Inflammatory macrophage (primary cell): Measurements from ENCODE around the gene SERINC5.
"Not testable (repeated sequence)": the region's sequence is repeated elsewhere in the genome, so short reads cannot be mapped to it uniquely, and the experiment has no call there.

Experiments
- DNase-seq, 2 donors: peaks; one replicate each; pipeline ENCODE4 v3.0.0-alpha.2; 2020 to 2022

Gene SERINC5

GRCh38 chr5:80165452-80165851 is 90.4 kb downstream of the SERINC5 start:
- DNase-seq, result no peak

DNA sequence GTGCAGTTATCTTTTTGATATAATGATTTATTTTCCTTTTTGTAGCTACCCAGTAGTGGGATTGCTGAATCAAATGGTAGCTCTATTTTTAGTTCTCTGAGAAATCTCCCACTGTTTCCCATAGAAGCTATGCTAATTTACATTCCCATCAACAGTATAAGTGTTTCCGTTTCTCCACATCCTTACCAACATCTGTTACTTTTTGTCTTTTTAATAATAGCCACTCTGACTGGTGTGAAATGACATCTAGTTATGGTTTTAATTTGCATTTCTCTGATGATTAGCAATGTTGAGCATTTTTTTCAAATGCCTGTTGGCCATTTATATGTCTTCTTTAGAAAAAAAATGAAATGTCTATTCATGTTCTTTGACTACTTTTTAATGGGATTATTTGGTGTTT is 94.7 kb downstream of the SERINC5 start:
- DNase-seq, result no peak

GRCh38 chr5:80160242-80160641 is 95.6 kb downstream of the SERINC5 start:
- no peak for DNase-seq

- DNase-seq, result no peak
Observed at GRCh38 chr5:80159133-80159815, 96.6 kb downstream of the SERINC5 start.

- no peak for DNase-seq
Observed at GRCh38 chr5:80156156-80156555, 99.7 kb downstream of the SERINC5 start.

GRCh38 chr5:80154749-80155148 is 101.1 kb downstream of the SERINC5 start:
- no peak for DNase-seq

DNA sequence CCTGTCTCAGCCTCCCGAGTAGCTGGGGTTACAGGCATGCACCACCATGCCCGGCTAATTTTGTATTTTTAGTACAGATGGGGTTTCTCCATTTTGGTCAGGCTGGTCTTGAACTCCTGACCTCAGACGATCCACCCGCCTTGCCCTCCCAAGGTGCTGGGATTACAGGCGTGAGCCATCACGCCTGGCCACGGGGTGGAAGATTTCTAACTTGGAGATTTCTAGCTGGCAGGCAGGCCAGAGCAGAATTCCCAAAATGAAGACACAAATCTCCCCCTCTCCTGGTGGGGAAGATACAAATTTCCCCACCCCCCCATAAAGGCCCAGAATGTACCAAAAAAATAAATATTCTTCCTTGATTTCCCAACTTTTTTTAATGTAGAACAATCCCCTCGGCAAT is 101.6 kb downstream of the SERINC5 start:
- DNase-seq, result not testable (repeated sequence)

GRCh38 chr5:80153586-80154126 is 102.2 kb downstream of the SERINC5 start:
- DNase-seq, result no peak

DNA sequence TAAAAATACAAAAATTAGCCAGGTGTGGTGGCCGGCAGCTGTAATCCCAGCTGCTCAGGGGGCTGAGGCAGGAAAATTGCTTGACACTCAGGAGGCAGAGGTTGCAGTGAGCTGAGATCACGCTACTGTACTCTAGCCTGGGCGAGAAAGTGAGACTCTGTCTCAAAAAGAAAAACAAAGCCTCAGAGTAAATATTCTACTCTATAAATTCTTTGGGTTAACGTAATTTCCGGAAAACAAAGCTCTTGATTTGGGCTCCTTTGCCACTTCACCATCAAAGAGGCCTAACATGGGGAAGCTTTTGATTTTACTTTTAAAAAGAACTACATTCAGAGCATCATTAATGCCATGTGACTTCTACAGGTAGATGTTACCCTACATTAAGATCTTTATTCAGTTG is 103.1 kb downstream of the SERINC5 start:
- no peak for DNase-seq

DNA sequence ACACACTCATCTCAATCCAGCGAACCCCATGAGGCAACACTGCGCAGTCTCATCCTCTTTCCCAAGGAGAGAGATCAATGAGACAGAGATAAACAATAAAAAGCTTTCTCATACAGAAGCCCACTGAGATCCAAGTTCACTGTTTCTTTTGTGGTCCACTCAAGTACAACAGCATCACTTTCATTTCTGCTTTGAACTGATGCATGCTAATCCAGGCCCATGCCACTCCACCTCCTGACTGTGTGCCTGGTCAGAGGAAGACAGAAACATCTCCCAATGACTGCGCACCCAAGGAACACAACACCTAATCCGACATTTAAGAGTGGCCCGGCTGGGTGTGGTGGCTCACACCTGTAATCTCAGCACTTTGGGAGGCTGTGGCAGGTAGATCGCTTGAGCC is 104.0 kb downstream of the SERINC5 start:
- DNase-seq, result no peak

DNA sequence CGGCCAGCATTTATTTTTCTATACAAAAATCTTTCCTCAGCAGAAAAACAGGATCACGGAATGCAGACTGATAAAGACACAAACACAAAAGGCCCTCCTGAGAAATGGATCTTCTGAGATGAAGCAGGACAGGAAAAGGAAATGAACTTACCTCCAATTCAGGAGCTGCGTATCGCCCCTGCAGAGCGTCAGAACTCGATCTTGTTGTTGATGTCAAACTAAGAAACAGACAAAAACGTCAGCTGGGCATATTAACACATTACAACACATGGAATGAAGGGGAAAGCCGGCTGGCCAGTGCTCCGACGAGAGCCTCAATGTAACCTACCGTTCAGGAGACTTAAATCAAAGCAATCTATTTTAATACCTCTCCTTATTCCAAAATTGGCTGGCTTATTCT is 105.1 kb downstream of the SERINC5 start:
- DNase-seq, result no peak

DNA sequence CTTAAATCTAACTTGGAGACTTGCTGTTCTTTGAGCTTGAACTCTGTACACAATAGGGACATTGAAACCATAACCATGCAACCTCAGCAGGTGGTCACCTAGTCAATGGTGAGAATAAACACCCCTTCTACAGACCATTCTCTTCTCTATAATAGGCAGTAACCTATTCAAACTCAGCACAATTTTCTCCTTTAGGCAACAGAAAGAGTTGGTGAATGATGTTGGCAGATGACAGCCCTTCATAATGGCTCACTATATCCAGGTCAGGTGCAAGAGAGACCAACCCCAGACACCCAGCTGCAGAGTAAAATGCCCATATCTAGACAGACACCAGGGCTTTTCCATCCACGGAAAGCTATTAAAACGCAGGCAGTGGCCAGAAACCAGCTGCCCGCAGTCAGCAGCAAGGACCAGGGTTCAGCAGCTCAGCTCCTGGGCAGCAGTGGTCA is 106.7 kb downstream of the SERINC5 start:
- DNase-seq, result no peak

GRCh38 chr5:80147119-80147815 is 108.6 kb downstream of the SERINC5 start:
- DNase-seq, result no peak

- peak; percentile 61 to 71 for DNase-seq
Observed at GRCh38 chr5:80146046-80146445, 109.8 kb downstream of the SERINC5 start.

GRCh38 chr5:80143491-80143890 is 112.4 kb downstream of the SERINC5 start:
- DNase-seq, result no peak

GRCh38 chr5:80142996-80143395 is 112.9 kb downstream of the SERINC5 start:
- DNase-seq, result peak in 1 of 2 donors; percentile 1

DNA sequence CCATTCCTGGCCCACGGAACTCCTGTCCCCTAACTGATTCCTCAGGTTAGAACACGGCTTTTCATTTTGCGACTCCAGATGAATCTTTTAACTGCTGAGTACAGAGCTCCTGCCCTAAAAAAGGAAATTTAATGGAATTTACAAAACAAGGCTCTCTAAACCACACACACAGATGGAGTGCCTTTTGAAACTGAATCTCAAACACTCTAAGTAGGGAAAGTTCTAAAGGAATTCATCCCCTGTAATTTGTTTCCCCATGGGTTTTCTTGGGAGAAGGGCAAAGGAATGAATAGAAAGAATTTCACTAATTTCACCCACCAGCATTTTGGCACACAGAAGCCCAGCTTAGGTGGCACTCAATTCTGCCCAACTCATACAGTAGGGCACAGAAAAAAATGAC is 114.2 kb downstream of the SERINC5 start:
- DNase-seq, result no peak

DNA sequence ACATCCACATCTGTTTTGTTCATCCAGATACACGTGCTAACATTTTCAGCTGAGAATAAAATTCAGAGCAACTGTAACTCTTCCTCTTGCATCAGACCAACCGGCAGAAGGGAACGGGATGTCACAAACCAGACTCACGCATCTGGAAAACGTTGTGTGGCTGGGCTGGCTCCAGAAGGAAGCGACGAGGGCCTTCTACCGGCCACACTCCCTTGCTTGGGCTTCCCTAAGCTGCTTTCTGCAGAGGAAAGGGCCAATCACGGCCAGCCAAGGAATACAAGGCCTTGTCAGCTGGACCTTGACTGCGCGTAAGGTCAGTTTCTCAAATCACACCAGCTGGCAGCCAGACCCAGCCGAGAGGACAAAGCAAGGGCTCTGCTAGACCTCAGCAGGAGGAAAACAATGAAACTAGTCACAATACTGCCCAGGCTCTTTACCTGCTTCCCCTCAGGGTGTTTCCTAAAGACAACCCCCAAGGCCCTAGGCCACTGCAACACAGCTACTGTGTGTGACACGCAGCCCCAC is 114.6 kb downstream of the SERINC5 start:
- peak; percentile 86 to 90 for DNase-seq

DNA sequence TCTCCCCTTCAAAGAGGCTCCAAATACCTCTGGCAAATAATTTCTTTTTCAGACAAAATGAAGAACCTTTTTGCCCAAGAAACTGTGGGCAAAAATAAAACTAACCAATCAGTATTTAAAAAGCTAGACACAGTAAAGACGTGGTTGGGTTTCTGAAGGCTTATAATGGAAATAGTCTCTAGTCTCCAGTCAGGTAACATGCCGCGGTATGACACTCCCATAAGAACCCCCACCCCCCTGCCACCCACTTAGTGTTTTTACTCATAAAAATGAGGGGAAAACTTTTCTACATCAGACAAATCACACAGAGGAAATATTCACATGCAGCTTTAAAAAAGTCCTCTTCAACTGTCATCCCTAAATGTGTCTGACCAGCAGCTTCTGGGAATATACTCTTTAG is 115.4 kb downstream of the SERINC5 start:
- no peak for DNase-seq

DNA sequence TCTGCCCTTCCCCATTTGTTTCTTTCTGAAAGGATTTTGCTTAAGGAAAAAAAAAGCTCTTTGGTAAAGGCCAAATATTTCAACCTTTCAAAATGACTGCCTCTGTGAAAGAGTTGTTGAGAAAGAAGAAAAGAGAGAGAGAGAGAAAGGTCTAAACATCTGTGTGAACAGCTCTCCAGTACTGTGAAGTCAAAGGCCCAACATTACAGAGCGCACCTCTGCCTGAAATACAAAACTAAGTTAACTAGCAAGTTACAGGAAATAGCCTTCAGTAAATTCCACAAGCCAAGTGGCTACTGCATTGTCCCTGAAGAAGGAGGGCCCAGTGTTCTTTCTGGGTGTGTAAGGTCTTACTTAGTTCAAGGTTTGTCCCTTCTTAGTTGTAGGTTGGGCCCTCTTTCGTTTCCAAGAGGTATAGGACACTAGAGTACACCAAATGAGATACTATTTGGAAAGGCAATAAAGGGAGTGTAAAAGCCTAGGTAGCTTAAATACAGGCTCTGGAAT is 116.3 kb downstream of the SERINC5 start:
- DNase-seq, result no peak

DNA sequence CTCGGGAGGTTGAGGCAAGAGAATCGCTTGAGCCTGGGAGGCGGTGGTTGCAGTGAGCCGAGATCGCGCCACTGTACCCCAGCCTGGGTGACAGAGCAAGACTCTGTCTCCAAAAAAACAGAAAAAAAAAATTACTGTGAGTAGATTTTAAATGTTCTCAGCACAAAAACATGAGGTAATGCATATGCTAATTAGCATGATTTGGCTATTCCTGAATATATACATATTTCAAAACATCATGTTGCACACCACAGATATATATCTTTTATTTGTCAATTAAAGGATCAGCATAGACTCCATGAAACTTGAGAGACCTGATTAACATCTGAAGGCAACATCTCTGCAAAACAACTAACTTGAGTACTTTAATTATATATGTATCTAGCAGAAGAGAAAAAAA is 117.4 kb downstream of the SERINC5 start:
- DNase-seq, result peak in 1 of 2 donors; percentile 2

- DNase-seq, result peak in 1 of 2 donors; percentile 1
Observed at GRCh38 chr5:80136798-80137197, 119.0 kb downstream of the SERINC5 start.

GRCh38 chr5:80134876-80135275 is 121.0 kb downstream of the SERINC5 start:
- DNase-seq, result no peak

DNA sequence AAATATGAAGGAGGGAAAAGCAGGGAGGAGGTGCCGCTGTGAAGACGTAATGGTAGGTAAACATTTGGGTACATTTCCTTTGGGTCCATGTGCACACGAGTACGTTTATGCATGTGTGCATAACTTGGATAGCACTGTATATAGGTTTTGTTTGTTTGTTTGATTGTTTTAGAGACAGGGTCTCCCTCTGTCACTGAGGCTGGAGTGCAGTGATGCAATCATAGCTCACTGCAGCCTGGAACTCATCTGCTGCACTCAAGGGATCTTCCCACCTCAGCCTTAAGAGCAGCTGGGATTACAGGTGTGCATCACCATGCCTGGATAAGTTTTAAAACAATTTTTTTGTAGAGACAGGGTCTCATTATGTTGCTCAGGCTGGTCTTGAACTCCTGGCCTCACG is 126.7 kb downstream of the SERINC5 start:
- DNase-seq, result no peak
